K562 (cell line): Measurements from ENCODE around the gene TMEM176A. TPM values are rescaled to one million over a fixed set of nuclear protein-coding genes. Genes with fewer than 3 reads are reported as not detected.

ENCODE experiments used
- ATAC-seq: fragments of 200-7000 bp; cut with Tn5 transposase; 3 replicates; pipeline ENCODE4 v1.9.1; 2020; ENCODE audit warnings: moderate library complexity
- BruUV-seq: library from RNA; stranded (reverse); fragments of 400-500 nt; replicated peaks from 2 replicates; lab custom pipeline; 2021; lab: Mats Ljungman, UMichigan
- CTCF ChIA-PET: fragments of 300-600 bp; formaldehyde crosslinking; extraction: SDS; loops from one replicate; lab custom pipeline; 2021; ENCODE audit warnings: low intra/inter-chr PET ratio; lab: Yijun Ruan, JAX
- POLR2A ChIA-PET: fragments of 300-600, 350-650 bp; sonication (Branson Sonifier 250); formaldehyde crosslinking; extraction: SDS; loops from one replicate; lab custom pipeline; 2021; ENCODE audit warnings: antibody characterized with exemption, inconsistent platforms; lab: Yijun Ruan, JAX
- DNase-seq, 4 experiments: peaks; one replicate each; pipeline versions ENCODE4 v3.0.0 to v3.0.0-alpha.2; 2011 to 2018; ENCODE audit warnings: low spot score in 3 of 4, mixed read lengths in 3 of 4; ENCODE audit errors: extremely low read depth in 1 of 4
- FAIRE-seq: peaks from 2 replicates; lab custom pipeline; 2011; peaks lifted over from hg19 to GRCh38; lab: Jason Lieb, UNC
- H2AFZ ChIP-seq: 2 replicates; pipeline ENCODE4 v1.6.0; 2011; ENCODE audit warnings: low read depth, low read length, control low read depth, inconsistent platforms
- H3K27ac ChIP-seq: fragments of 200-600 bp; 3 replicates; pipeline ENCODE4 v1.8.0; 2011; ENCODE audit warnings: low read depth, mild to moderate bottlenecking, control low read depth, inconsistent platforms, low read length, moderate library complexity, mixed read lengths; ENCODE audit errors: extremely low read depth
- H3K27me3 ChIP-seq, 2 experiments: fragments of 300-600 bp in 1 of 2; 2 replicates in 1 of 2; 3 replicates in 1 of 2; pipeline versions ENCODE4 v1.6.0 to v1.8.0; 2011; ENCODE audit warnings: inconsistent platforms in 2 of 2, low read length in 2 of 2, mild to moderate bottlenecking in 1 of 2, mixed read lengths in 1 of 2, moderate library complexity in 1 of 2; ENCODE audit not compliant: control insufficient read depth in 2 of 2, insufficient read depth in 2 of 2
- H3K36me3 ChIP-seq: fragments of 300-600 bp; 3 replicates; pipeline ENCODE4 v1.8.0; 2011; ENCODE audit warnings: mild to moderate bottlenecking, low read length, inconsistent platforms; ENCODE audit not compliant: control insufficient read depth, insufficient read depth
- H3K4me1 ChIP-seq, 2 experiments: fragments of 200-600 bp in 1 of 2; replicated peaks in 1 of 2; 2 replicates in 1 of 2; 3 replicates in 1 of 2; pipeline versions ENCODE4 v1.5.1 to v1.8.0; 2011; ENCODE audit warnings: inconsistent platforms in 2 of 2, low read length in 2 of 2, mild to moderate bottlenecking in 1 of 2, mixed read lengths in 1 of 2, moderate library complexity in 1 of 2; ENCODE audit not compliant: control insufficient read depth in 2 of 2, insufficient read depth in 2 of 2
- H3K4me2 ChIP-seq: 2 replicates; pipeline ENCODE4 v1.6.1; 2011; ENCODE audit warnings: low read length, control low read depth, inconsistent platforms, mixed read lengths; ENCODE audit not compliant: insufficient read depth
- H3K4me3 ChIP-seq: fragments of 200-600 bp; sonication (generic), shearing (Covaris generic); 2 replicates; pipeline ENCODE4 v1.5.1; 2016; ENCODE audit warnings: control low read depth, inconsistent platforms
- H3K79me2 ChIP-seq: fragments of 200-600 bp; 3 replicates; pipeline ENCODE4 v1.8.0; 2011; ENCODE audit warnings: low read length, inconsistent platforms; ENCODE audit not compliant: control insufficient read depth, insufficient read depth
- H3K9ac ChIP-seq, 2 experiments: 2 replicates each; pipeline versions ENCODE4 v1.6.0 to v1.6.1; 2011; ENCODE audit warnings: low read depth in 2 of 2, low read length in 2 of 2, control low read depth in 1 of 2, inconsistent platforms in 1 of 2, mild to moderate bottlenecking in 1 of 2, mixed read lengths in 1 of 2; ENCODE audit not compliant: insufficient read depth in 1 of 2
- H3K9me1 ChIP-seq: one replicate; pipeline ENCODE4 v1.6.0; 2011; ENCODE audit warnings: inconsistent platforms, mild to moderate bottlenecking, low read length, moderate library complexity; ENCODE audit not compliant: control insufficient read depth, insufficient read depth
- H3K9me3 ChIP-seq: replicated peaks from 2 replicates; pipeline ENCODE4 v1.5.1; 2011; ENCODE audit warnings: low read depth, low read length, inconsistent platforms; ENCODE audit not compliant: control insufficient read depth, insufficient read depth
- H4K20me1 ChIP-seq: replicated peaks from 2 replicates; pipeline ENCODE4 v1.6.1; 2011; ENCODE audit warnings: low read length, inconsistent platforms, mixed read lengths; ENCODE audit not compliant: control insufficient read depth, insufficient read depth
- SNRNP70 ChIP-seq: fragments of 200-400 bp; formaldehyde crosslinking; optimal IDR thresholded peaks from 2 replicates; pipeline ENCODE3; 2017; ENCODE audit warnings: low read depth, low read length
- ZBTB11 ChIP-seq, 3 experiments: fragments of 200-800 bp in 1 of 3; fragments of 250-450 bp in 1 of 3; fragments of 450-650 bp in 1 of 3; sonication (Bioruptor Pico) in 1 of 3; sonication (Bioruptor generic) in 1 of 3; formaldehyde crosslinking in 1 of 3; IDR thresholded peaks; 2 replicates each; pipeline versions ENCODE4 v1.6.1 to v1.8.0; 2016 to 2022; ENCODE audit warnings: mild to moderate bottlenecking in 2 of 3, missing genetic modification characterization in 2 of 3, missing compliant biosample characterization in 1 of 3, moderate library complexity in 1 of 3
- WGBS: fragments of 100-300 bp; shearing (Covaris generic); methylation state at CpG from one replicate; pipeline ENCODE4 v1.1.6; 2016; ENCODE audit warnings: low coverage, mixed read lengths; ENCODE audit not compliant: insufficient coverage; ENCODE audit errors: missing lambda C conversion rate; 5-methylcytosine and 5-hydroxymethylcytosine counted together
- in situ Hi-C: fragments of 300-500 bp; cut with MboI; formaldehyde crosslinking; loops from 4 replicates; pipeline ENCODE4 v1.15.0; 2018; ENCODE audit warnings: inconsistent platforms, mixed read lengths
- intact Hi-C: fragments of 100-400 bp; cut with micrococcal nuclease; formaldehyde crosslinking; loops from 2 replicates; pipeline ENCODE4 v1.14.2; 2022
- polyA plus RNA-seq, 8 experiments: library from polyadenylated mRNA; depleted of rRNA in 4 of 8; stranded (reverse) in 5 of 8; unstranded in 3 of 8; fragments of >200 nt; fragmentation: Nextera tagmentation in 2 of 8; fragmentation: Illumina TruSeq in 1 of 8; extraction: Ambion mirVana in 2 of 8; extraction: Trizol in 1 of 8; gene quantifications; 2 replicates each; pipeline versions ENCODE4 v1.2.1 to v1.2.3, GENCODE V29; 2011 to 2014; ENCODE audit warnings: inconsistent platforms in 1 of 8, missing spikeins in 1 of 8
- total RNA-seq, 7 experiments: library from RNA; depleted of rRNA in 6 of 7; stranded (reverse); fragments of >200 nt in 6 of 7; fragmentation: Illumina TruSeq in 2 of 7; extraction: Trizol in 2 of 7; gene quantifications; 2 replicates each; pipeline versions ENCODE4 v1.2.1 to v1.2.3, GENCODE V29; 2011 to 2021; ENCODE audit warnings: low replicate concordance in 1 of 7

The TMEM176A gene
- total and polyA plus RNA-seq, 9 of the 15 experiments (the other 6 are each of a cell fraction or from before 2014, with no cell fraction given) = 0.31 TPM; not detected in 8

- Histone ChIP-seq H3K27ac (no peak within 1 kb of the TSS), H3K79me2 (no peaks in the 10 kb centered on the region), H3K36me3 (no peaks in the 10 kb centered on the region), H4K20me1 (peaks cover 9% of the 10 kb centered on the region; the same call in 1 of the 2 replicates), H2AFZ (no peak within 1 kb of the TSS), H3K4me2 (no peak within 1 kb of the TSS), H3K9ac (peak within 1 kb of the TSS in 1 of 2 experiments; percentile 37; a peak in 1 of 4 replicates), H3K27me3 (peaks cover 80 to 86% of the 10 kb centered on the region in 2 experiments), H3K9me3 (no peaks in the 10 kb centered on the region), H3K4me1 (peaks cover 0 to 9% of the 10 kb centered on the region in 2 experiments; a peak in 1 of 5 replicates), H3K4me3 (no peak within 1 kb of the TSS), H3K9me1 (no peaks in the 10 kb centered on the region)
- WGBS = 0% methylated on average over 8 of the region's 8 CpGs
- ChIA-PET POLR2A (interaction anchor here (0.6 to 0.8 kb wide), 2 partner anchors 28 to 108 kb away, joined by 3 read pairs; no protein-coding TSS in a partner anchor), CTCF (no interaction called here)
- ATAC-seq (peak; percentile 20; the same call in 1 of the 3 replicates), FAIRE-seq (no peak), DNase-seq (no peak)
- TF ChIP-seq SNRNP70 (no peak), ZBTB11 (CRISPR knock-in tag; IDR thresholded peaks at IDR 0.05) (0 out of 6 replicates have a peak, but pooled peaks of 1 of the 3 experiments have one; percentile 16)
- no TSS peak for BruUV-seq
- intact Hi-C loops (no loop called here), in situ Hi-C loops (no loop called here)
Observed at GRCh38 chr7:150852371-150852905, 51.9 kb downstream of the TMEM176A start, which contains the start of gene AOC1. TSS of gene AOC1 (plus strand) at chr7:150852517. CDS start at chr7:150856471, 3,954 bp downstream.
